K562 (cell line): ENCODE measurements around the gene CWF19L1.

Experiments
- CTCF ChIP-seq, 3 experiments: IDR thresholded peaks in 2 of 3; conservative IDR thresholded peaks in 1 of 3; 2 replicates each; pipeline ENCODE4 v1.5.1; 2011 to 2012; ENCODE audit warnings: low read length in 3 of 3, mild to moderate bottlenecking in 3 of 3, control low read depth in 2 of 3, improper control_type of control experiment in 1 of 3, inconsistent platforms in 1 of 3, low read depth in 1 of 3, mixed read lengths in 1 of 3, moderate library complexity in 1 of 3; ENCODE audit not compliant: insufficient read depth in 2 of 3
- ELK1 ChIP-seq: sonication (generic); formaldehyde crosslinking; IDR thresholded peaks from 2 replicates; pipeline ENCODE4 v1.8.1; 2022; ENCODE audit warnings: missing genetic modification reagents
- EP300 ChIP-seq: IDR thresholded peaks from 2 replicates; pipeline ENCODE4 v1.6.1; 2012; ENCODE audit warnings: low read length, improper control_type of control experiment
- HDAC2 ChIP-seq: fragments of 450-650 bp; IDR thresholded peaks from 2 replicates; pipeline ENCODE4 v1.6.1; 2016; ENCODE audit warnings: mild to moderate bottlenecking
- JUND ChIP-seq, 2 experiments: IDR thresholded peaks; 2 replicates in 1 of 2; 3 replicates in 1 of 2; pipeline ENCODE4 v1.6.1; 2011; ENCODE audit warnings: borderline replicate concordance in 2 of 2, low read depth in 2 of 2, low read length in 2 of 2, improper control_type of control experiment in 1 of 2, missing biosample characterization in 1 of 2, missing genetic modification characterization in 1 of 2, missing genetic modification reagents in 1 of 2
- L3MBTL2 ChIP-seq: fragments of 450-650 bp; IDR thresholded peaks from 2 replicates; pipeline ENCODE4 v1.6.1; 2016; ENCODE audit warnings: mild to moderate bottlenecking, moderate library complexity
- LEF1 ChIP-seq: fragments of 450-650 bp; IDR thresholded peaks from 2 replicates; pipeline ENCODE4 v1.6.1; 2016; ENCODE audit warnings: mild to moderate bottlenecking
- MAZ ChIP-seq, 2 experiments: fragments of 450-650 bp in 1 of 2; sonication (generic) in 1 of 2; formaldehyde crosslinking; IDR thresholded peaks in 1 of 2; conservative IDR thresholded peaks in 1 of 2; 2 replicates each; pipeline versions ENCODE4 v1.4.0 to v1.5.0; 2020; ENCODE audit warnings: mild to moderate bottlenecking in 1 of 2, missing genetic modification reagents in 1 of 2
- NRF1 ChIP-seq, 2 experiments: fragments of 450-650 bp; IDR thresholded peaks in 1 of 2; conservative IDR thresholded peaks in 1 of 2; 2 replicates each; pipeline ENCODE4 v1.6.1; 2014; ENCODE audit warnings: mild to moderate bottlenecking in 2 of 2
- OTX1 ChIP-seq: fragments of 450-650 bp; formaldehyde crosslinking; IDR thresholded peaks from 2 replicates; pipeline ENCODE4 v1.4.0; 2022; ENCODE audit warnings: mild to moderate bottlenecking
- ZNF644 ChIP-seq: fragments of 200-800 bp; sonication (Bioruptor generic); IDR thresholded peaks from 2 replicates; pipeline ENCODE4 v1.6.1; 2016; ENCODE audit warnings: low read depth, missing genetic modification characterization, missing compliant biosample characterization
- TF ChIP-seq, protein P1 (sequence below): fragments of 450-650 bp; conservative IDR thresholded peaks from 2 replicates; pipeline ENCODE4 v1.6.1; 2016; ENCODE audit warnings: missing genetic modification characterization, low read depth, mild to moderate bottlenecking, control low read depth, missing compliant biosample characterization
- TF ChIP-seq, protein P2 (sequence below): sonication (generic); formaldehyde crosslinking; IDR thresholded peaks from 2 replicates; pipeline ENCODE4 v1.8.0; 2022; ENCODE audit warnings: mild to moderate bottlenecking, missing genetic modification reagents

- TF ChIP-seq, protein P1, sequence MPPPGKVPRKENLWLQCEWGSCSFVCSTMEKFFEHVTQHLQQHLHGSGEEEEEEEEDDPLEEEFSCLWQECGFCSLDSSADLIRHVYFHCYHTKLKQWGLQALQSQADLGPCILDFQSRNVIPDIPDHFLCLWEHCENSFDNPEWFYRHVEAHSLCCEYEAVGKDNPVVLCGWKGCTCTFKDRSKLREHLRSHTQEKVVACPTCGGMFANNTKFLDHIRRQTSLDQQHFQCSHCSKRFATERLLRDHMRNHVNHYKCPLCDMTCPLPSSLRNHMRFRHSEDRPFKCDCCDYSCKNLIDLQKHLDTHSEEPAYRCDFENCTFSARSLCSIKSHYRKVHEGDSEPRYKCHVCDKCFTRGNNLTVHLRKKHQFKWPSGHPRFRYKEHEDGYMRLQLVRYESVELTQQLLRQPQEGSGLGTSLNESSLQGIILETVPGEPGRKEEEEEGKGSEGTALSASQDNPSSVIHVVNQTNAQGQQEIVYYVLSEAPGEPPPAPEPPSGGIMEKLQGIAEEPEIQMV, result no peak
- TF ChIP-seq ELK1 (CRISPR knock-in tag) (no peak), HDAC2 (no peak), OTX1 (CRISPR knock-in tag) (no peak), MAZ (CRISPR knock-in tag; conservative IDR thresholded peaks at IDR 0.05 in 1 of 2, IDR thresholded peaks at IDR 0.05 in 1 of 2) (no peak), CTCF (IDR thresholded peaks at IDR 0.05 in 2 of 3, conservative IDR thresholded peaks at IDR 0.05 in 1 of 3; ENCODE audit: insufficient read depth in 2 of 3, low read depth in 1 of 3, low read length in 3 of 3) (no peak), EP300 (no peak), L3MBTL2 (no peak), LEF1 (no peak), JUND (IDR thresholded peaks at IDR 0.05; ENCODE audit: borderline replicate concordance, low read depth, low read length) (no peak), JUND (tag; IDR thresholded peaks at IDR 0.05; ENCODE audit: borderline replicate concordance, low read depth, low read length) (no peak), NRF1 (conservative IDR thresholded peaks at IDR 0.05 in 1 of 2, IDR thresholded peaks at IDR 0.05 in 1 of 2) (no peak), ZNF644 (tag) (no peak)
- TF ChIP-seq, protein P2, sequence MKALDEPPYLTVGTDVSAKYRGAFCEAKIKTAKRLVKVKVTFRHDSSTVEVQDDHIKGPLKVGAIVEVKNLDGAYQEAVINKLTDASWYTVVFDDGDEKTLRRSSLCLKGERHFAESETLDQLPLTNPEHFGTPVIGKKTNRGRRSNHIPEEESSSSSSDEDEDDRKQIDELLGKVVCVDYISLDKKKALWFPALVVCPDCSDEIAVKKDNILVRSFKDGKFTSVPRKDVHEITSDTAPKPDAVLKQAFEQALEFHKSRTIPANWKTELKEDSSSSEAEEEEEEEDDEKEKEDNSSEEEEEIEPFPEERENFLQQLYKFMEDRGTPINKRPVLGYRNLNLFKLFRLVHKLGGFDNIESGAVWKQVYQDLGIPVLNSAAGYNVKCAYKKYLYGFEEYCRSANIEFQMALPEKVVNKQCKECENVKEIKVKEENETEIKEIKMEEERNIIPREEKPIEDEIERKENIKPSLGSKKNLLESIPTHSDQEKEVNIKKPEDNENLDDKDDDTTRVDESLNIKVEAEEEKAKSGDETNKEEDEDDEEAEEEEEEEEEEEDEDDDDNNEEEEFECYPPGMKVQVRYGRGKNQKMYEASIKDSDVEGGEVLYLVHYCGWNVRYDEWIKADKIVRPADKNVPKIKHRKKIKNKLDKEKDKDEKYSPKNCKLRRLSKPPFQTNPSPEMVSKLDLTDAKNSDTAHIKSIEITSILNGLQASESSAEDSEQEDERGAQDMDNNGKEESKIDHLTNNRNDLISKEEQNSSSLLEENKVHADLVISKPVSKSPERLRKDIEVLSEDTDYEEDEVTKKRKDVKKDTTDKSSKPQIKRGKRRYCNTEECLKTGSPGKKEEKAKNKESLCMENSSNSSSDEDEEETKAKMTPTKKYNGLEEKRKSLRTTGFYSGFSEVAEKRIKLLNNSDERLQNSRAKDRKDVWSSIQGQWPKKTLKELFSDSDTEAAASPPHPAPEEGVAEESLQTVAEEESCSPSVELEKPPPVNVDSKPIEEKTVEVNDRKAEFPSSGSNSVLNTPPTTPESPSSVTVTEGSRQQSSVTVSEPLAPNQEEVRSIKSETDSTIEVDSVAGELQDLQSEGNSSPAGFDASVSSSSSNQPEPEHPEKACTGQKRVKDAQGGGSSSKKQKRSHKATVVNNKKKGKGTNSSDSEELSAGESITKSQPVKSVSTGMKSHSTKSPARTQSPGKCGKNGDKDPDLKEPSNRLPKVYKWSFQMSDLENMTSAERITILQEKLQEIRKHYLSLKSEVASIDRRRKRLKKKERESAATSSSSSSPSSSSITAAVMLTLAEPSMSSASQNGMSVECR, result no peak
These were observed 51.4 kb downstream of the CWF19L1 start for GRCh38 chr10:100216006-100216405.
